NCI-H1048 (cell line): Measurements from ENCODE around the gene PARD6B.

Source experiments
- DNase-seq: peaks from one replicate; lab custom pipeline; 2025; lab: John Stamatoyannopoulos, UW

PARD6B gene

DNA sequence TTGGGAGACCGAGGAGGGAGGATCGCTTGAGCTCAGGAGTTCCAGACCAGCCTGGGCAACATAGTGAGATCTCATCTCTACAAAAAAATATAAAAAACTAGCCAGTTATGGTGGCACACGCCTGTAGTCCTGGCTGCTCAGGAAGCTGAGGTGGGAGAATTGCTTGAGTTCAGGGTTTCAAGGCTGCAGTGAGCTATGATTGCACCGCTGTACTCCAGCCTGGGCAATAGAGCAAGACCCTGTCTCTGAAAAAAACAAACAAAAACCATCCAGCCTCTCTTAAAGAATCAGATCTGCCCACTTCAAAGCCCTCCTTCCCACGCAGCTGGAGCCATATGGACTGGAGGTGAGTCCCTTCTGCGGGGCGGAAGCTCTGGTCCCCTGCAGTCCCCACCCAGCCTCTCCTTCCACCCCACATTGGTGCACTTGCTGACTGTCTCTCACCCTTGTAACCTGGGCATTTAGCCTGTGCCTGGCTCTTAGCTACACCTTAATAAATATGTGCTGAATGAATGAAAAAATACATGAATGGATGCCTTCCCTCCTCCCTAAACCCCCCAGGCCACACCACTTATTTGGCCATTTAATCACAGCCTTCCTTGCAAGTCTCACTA lies 7.2 kb upstream of the PARD6B start:
- DNase-seq: no peak

DNA sequence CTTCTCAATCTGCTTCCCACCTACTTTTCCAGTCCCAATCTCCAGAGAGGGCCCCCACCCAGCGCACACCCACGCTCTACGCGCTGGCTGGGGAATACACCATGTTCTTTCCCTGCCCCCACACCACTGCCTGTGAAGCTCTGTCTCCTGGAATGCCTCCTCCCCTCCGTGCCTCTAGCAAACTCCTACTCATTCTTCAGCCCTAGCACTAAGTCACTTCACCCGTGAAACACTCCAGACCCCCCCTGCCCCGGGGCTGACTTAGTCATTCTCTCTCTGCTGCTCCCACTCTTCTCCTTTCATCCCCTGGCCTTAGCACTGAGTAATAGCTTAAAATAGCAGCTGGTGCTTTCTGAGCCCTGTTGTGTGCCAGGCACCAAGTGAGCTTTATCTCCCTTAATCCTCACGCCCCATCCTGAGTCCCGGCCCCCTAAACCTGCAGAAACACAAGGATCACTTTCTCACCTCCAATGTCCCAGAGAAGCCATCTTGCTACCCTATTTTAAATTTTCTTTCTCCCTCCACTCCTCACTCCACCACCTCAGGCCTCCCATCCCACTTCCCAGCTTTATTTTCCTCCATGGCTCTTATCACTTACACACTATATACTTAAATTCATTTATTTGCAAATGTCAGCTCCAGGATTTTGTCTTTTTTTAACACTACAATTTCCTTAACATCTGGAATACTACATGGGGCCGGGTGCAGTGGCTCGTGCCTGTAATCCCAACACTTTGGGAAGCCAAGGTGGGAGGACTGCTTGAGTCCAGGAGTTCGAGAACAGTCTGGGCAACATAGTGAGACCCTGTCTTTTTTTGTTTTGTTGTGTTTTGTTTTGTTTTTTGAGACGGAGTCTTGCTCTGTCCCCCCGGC lies 6.3 kb upstream of the PARD6B start:
- no peak for DNase-seq

DNA sequence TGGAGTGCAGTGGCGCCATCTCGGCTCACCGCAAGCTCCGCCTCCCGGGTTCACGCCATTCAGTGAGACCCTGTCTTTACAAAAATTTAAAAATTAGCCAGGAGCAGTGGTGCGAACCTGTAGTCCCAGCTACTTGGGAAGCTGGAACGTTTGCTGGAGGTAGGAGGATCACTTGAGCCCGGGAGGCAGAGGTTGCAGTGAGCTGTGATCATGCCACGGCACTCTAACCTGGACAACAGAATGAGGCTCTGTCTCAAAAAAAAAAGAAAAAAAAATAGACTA lies 5.7 kb upstream of the PARD6B start:
- DNase-seq: no peak

DNA sequence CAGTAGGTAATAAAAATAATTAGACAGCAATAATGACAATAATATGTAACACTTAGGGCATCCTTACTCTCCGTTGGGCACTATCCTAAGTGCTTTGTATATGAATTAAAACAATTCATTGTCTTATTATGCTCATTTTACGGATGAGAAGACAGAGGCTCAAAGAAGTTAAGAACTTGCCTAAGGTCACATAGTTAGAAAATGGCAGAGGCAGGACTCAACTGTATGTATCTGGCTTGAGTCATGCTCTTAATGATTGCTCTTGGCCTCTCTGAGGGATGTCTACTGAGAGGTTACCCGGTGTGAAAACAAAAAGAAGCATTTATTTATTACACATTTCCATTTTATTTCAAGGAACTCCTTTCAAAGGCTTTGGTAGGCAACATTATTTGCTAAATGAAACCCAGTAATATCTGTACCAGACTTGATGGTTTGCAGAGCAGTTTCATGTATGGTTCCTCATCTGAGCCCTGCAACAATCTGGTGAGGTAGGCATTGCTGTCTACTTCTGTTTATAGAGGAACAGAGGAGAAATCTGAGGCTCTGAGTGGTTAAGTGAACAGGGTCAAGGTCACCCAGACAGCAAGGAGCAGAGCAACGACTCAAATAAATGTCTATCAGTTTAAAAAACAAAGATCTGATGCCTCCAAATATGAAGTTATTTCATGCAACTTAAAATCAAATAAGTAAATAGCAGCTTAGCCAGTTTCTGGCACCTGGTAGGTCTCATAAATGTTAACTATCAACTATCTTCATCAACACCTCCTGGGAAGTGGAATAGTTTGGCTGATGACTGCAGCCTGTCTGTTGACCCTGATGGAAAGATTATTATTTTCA lies 4.2 kb upstream of the PARD6B start:
- no peak for DNase-seq

DNA sequence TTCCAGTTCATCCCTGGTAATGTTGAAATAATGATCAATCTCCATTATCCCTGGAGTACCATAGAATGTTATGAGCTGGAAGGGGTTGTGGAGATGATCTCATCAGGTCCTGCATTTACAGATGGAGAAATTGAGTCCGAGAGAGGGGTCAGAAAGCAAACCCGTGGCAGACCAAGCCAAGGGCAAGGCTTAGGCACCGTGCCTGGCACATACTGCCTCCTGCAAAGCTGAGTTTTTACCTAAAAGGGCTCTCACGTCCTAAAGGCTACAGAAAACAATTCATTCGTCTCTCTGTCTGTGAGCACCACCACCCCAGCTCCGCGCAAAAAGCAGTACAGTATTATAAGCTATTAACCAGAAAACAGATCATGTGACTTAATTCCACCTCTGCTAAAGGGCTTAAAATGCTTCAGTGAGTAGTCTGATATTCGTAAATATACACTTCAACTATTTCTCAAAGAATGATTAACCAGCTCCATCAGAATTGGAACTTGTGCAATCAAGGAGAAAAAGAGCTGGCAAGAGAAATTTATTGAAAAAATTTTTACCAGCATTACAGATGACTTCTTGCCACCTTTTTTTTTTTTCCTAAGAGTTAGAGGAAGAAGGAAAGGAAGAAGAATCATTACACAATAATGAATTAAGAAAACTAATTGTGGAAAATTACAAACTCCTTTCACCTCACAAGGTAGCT lies 3.4 kb upstream of the PARD6B start:
- no peak for DNase-seq

DNA sequence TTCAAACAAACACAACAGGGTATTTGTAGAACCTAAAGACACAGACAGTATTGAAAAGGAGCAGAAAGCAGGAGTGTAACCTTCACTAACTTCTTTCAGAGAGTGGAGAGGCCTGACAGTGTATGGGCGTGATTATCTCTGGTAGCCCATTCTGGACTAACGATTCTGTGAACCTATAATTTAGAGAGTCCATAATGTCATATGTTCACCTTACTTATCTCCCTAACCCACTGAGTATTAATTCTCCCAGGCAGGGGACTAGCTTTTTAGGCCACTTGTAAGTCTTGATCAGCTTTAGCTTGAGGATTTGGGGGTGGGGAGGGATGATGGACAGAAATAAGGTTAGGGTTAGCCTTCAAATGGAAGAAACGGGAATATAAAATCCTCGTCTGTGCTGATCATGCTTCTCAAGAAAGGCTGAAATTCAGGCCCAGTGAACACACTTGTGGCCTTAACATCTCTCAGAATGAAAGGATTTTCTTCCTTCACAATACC lies 2.8 kb upstream of the PARD6B start:
- DNase-seq: no peak

DNA sequence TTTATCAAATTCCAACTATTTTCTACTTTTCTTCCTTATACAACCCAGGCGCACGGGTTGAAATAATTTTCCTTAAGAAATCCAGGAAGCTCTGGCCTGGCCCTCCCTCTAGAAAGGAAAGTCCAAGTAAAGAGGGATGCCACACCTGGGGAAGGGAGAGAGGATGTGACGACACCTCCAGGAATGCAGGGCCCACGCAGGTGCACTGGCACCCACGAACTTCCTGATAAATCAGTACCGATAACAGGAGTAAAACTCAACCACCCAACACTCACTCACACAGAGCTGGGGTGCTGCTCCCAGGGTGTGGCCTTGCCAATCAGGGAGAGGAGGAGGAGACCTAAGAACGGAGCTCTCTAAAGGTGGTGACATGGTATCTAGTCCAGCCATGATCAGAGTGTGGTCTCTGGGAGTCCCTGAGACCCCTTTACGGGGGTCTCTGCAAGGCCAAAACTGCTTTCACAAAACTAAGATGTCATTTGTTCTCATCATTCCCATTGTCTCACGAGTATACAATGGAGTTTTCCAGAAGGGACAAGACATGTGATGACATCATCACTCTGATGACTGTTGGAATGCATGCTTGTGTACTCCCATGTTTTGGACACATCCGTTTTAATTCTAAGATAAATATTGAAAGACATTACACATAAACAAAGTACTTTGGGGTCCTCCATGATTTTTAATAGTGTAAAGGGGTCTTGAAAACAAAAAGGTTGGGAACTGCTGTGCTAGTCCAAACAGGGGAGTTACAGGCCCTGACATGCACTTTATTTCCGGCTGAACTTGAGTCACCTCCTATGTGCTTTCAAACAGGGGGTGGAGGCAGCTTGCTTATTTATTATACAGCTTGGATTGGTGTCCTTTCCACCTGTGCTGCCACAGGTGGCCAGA lies 2.2 kb upstream of the PARD6B start:
- no peak for DNase-seq

DNA sequence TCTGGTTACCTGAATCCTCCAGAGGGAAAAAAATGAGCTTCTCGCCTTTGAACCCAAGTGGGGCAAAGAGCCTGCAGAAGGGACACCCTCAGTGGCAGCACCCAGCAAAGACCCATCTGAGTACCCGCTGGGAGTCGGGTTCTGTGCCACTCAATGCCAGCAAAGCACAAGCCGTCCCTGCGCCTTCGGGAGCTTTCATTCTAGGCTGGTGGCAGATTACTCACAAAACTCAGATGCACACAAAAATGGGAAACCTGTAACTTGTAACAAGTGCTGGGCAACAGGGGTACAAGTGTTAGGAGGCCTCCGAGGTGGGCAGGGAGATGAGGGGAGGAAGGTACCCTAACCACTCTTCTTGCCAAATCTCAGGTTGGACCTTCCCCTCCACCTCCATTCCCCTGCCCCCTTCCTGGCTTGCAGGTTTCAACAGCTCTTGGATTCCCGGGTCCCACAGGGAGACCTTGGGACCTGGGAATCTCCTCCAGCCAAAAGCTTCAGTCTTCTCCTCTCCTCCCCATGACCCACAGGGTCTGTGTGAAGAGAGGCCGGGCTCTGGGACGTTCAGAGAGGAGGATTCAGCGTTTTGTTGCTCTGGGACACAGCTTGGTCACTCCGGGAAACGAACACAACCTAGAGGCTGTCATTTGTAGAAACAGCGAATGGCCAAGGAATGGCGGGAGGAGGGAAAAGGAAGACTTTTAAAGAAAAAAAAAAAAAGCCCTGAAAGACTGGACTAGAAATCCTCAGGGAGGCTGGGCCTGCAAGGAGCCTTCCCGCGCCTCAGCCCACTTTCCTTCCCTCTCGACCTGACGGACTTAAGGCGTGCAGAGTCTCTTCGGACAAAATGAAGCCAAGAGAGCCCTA lies 1.2 kb upstream of the PARD6B start:
- no peak for DNase-seq

DNA sequence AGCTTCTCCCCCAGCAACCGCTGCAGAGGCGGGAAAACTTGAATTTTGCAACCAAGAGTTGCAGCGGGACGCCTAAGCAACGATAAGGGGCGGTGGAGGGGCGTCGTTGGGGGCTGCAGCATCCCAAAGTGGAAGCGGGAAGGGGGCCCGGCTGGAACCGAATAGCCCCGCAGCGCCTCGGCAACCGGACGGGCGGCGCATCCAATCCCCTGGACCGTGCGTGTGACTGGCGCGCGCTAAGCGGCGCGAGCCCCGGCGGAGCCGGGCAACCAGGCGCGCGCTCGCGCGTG lies 670 bp upstream of the PARD6B start:
- no peak for DNase-seq

DNA sequence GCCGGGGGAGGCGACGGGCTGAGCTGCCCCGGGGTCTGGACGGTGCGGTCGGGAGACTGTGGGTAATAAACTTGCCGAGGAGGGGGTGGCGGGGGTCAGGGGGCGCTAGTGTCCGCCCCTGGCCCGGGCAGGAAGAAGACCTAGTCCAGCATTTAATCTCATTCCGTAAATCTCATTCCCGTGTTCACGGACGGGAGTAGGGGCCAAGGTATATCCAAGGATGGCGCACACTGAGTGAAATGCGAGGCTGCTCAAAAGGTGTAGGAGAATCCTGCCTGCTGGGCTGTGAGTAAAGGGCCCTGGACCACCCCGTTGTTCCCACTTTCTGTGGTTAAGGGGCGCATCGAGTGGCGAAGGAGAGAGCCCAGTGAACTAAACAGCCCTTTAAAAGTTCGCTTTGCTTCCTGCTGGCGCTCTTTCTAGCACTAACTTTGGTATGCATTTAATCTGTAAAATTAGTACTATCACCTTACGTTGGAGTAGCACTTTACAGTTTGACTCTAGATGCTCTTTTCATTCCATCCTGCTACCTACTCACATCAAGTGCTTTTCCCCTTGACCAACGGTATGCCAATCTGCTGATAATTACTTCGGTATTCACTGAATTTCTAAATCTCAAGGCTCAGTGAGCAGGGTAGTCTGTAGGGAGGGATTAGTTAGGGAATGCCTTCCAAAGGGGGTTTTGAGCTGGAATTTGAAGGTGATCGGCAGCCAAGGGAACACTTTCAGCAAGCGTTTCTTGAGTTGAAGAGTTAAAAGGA lies 730 bp downstream of the PARD6B start:
- DNase-seq: no peak

DNA sequence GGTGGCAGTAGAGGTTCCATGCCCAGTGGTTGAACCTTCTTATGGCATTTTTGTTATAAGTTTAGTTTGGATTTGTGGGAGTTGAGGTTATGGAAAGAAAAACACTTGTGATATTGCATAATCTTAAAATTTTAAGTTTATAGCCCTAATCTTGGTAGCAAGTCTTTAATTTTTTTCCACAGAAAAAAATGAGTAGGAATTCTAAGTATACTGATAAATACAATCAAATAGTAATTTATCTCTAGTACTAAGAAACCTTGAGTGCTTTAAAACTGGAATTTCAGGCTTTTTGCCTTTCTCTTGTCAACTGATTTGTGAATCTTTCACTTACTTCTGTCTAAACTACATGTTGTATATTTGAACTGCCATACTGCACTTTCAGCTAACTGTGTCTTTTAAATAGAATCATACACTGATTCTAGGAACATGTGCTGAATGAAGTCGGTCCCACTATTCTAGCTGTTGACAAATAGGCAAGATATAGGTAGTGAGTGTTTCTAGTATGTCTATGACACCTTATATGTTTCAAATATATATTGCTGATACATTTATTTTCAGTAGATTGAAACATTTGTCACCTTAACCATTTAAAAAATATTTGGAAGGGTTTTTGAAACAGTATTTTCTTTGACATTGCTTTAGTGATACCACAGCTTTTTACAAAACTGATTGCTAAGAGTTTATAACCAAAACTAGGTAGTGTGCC lies 2.4 kb downstream of the PARD6B start:
- no peak for DNase-seq

DNA sequence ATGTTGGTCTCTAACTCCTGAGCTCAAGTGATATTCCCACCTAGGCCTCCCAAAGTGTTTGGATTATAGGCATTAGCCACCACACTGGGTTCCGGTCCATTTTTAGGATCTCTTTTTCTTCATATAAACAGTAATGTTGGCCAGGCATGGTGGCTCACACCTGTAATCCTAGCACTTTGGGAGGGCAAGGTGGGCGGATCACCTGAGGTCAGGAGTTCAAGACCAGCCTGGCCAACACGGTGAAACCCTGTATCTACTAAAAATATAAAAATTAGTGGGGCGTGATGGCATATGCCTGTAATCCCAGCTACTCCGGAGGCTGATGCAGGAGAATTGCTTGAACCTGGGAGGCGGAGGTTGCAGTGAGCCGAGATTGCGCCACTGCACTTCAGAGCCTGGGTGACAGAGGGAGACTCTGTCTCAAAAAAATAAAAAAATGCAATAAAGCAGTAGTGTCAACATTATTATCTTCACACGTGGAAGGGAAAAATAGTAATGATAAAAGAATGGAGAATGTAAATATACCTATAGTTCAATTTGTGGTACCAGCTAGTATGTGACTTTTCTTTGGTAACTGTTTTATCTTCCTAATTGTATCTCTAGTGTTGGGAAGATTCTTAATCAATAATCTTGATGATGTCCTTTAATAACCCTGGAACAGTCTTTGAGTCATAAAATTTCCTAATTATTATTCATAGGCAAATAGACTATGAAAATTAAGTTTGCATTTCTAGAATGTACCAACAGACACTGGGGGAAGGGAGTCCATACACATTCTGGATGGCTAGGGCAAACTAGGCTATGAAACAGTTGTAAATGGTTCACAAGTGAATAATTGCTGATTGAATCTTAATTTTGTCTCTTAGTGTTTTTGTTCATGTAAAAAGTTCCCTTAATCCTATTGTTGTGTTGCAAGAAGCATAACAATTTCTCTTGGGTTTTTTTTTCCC lies 3.6 kb downstream of the PARD6B start:
- no peak for DNase-seq

DNA sequence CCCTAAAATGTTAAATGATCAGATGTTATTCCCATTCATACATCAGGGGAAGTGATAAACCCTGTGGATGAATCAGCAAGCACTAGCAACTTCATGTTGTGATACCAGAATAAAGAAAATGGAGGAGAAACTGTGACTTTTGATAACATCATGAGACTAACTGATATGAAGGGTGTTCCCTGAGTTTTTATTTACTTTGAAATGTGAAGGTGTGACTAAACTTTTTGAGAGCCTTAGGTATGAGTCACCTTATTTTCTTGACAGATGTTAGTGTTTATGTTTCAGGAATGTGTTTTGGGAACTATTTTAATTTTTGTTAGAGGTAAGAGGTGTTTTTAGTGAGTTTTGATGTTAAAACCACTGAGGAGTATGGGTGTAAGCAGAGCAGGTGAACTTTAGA lies 4.4 kb downstream of the PARD6B start:
- DNase-seq: no peak

DNA sequence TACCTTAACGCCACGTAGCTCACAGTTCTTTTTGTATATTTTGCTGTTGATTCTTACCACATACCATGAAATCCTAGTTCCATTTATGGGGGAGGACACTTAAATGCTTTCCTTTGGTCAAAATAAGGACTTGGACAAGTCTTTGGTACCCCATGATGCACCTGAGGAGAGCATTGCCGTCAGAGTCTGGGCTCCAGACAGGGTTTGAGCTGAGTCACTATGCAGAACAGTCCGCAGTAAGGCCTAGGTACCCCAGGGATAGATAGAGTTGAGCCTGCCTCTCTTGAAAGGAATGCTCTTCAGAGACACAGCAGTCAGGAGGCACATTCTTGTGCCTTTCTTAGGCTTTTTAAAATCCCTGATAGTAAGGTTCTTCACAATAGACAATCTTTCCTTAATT lies 6.0 kb downstream of the PARD6B start:
- DNase-seq: no peak

DNA sequence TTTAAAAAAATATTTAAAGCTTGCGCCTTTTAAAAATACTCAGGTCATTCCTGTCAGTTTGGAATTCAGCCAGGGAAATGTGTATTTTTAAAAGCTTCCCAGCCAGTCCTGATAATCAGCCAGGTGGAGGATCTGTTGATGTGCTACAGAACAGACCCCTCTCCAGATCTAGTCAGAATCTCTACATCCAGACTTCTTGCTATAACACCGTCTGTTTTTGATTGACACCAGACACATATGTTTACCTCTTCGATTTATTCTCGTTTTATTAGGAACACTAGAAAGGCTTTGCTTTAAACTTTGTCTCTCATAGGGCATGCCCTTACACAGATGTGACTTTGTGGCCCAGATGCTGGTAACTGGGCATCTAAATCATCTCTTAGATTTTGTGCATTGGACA lies 11.7 kb downstream of the PARD6B start:
- DNase-seq: no peak

DNA sequence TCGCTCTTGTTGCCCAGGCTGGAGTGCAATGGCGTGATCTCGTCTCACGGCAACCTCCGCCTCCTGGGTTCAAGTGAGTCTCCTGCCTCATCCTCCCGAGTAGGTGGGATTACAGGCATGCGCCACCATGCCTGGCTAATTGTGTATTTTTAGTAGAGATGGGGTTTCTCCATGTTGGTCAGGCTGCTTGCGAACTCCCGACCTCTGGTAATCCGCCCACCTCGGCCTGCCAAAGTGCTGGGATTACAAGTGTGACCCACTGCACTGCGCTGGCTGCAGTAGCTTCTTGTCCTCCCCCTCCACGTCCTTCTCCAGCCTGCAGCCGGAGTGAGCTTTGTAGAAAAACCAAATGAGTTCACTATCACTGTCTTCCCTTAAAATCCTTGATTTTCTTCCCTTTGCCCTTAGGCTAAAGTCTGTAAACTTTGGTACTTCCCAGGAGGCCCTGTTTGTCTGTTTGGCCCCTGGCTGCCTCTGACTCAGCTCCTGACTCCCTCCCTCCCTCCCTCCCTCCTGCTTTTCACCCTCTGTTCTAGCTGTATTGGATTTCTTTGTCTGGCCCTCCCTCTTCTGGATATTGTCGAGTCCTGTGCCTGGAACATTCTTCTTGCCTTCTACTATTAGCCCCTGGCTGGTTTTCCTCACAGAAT lies 12.9 kb downstream of the PARD6B start:
- DNase-seq: no peak

DNA sequence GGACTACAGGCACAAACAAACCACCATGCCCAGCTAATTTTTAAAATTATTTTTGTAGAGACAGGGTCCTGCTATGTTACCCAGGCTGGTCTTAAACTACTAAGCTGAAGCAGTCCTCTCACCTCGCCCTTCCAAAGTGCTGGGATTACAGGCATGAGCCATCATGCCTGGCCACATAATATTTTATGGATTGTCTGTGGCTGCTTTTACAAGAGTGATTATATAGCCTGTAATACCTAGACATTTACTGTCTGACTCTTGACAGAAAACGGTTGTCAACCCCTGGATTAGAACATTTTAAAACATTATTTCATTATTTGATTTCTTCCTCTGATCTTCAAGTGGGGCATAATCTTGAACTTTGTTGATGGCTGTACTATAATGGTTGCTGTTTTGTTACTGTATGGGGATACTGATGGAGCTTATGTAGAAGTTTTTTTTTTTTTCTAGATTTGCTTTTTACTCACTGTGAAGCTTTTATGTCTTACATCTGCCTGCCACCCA lies 14.3 kb downstream of the PARD6B start:
- no peak for DNase-seq
